AG10803 (cell line): Measurements from ENCODE around the gene GNB1.

ENCODE experiments used
- DNase-seq: peaks from one replicate; pipeline ENCODE4 v3.0.0; 2010; ENCODE audit warnings: low read depth
- H3K4me3 ChIP-seq: 2 replicates; pipeline ENCODE4 v1.5.1; 2011; ENCODE audit warnings: mild to moderate bottlenecking, low read length, control low read depth
- TF ChIP-seq, protein P1 (sequence below): conservative IDR thresholded peaks from 2 replicates; pipeline ENCODE4 v1.5.1; 2011; ENCODE audit warnings: mild to moderate bottlenecking, low read length, control low read depth, inconsistent platforms

Gene GNB1

DNA sequence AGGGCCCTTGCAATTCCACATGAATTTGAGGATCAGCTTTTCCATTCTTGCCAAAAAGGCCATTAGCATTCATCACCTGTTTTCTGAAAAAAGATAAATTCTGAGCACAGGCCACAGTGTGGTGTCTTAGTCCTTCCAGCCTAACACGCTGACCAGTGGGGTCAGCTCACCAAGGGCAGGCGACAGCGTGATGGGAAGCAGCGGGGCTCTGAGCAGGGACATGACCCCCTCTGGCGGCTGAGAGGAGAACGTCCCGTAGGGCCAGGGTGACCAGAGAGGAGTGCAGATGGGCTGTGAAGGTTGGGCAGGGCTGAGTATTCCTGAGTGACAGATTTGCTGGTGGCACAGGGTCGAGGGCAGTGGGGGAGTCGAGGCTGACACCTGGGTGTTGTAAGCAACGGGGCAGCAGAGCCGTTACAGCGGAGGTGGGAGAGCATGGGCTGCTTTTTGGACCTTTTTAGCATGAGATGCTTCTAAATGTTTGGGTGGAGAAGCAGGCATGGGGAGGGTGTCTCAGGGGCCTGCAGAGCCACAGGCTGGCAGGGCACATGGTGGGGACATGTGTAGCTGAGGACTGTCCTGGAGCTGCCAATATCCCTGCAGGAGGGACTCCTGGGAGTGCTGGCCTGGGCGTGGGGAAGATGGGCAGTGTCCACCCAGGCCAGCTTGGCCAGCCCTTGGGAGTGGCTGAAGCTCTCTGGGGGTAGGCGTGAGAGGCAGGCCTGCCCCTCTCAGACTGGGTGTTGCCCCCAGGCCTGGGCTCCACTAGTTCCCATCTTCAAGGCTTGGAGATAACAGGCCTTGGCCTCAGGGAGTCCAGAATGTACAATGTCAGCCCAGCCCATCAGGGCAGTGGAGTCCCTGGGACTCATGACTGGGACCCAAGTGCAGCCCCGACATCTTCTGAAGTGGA lies 15.6 kb upstream of the GNB1 start:
- TF ChIP-seq, protein P1, sequence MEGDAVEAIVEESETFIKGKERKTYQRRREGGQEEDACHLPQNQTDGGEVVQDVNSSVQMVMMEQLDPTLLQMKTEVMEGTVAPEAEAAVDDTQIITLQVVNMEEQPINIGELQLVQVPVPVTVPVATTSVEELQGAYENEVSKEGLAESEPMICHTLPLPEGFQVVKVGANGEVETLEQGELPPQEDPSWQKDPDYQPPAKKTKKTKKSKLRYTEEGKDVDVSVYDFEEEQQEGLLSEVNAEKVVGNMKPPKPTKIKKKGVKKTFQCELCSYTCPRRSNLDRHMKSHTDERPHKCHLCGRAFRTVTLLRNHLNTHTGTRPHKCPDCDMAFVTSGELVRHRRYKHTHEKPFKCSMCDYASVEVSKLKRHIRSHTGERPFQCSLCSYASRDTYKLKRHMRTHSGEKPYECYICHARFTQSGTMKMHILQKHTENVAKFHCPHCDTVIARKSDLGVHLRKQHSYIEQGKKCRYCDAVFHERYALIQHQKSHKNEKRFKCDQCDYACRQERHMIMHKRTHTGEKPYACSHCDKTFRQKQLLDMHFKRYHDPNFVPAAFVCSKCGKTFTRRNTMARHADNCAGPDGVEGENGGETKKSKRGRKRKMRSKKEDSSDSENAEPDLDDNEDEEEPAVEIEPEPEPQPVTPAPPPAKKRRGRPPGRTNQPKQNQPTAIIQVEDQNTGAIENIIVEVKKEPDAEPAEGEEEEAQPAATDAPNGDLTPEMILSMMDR, result peak; percentile 95
- no peak overlapping the region for H3K4me3 ChIP-seq
- peak; percentile 77 for DNase-seq

DNA sequence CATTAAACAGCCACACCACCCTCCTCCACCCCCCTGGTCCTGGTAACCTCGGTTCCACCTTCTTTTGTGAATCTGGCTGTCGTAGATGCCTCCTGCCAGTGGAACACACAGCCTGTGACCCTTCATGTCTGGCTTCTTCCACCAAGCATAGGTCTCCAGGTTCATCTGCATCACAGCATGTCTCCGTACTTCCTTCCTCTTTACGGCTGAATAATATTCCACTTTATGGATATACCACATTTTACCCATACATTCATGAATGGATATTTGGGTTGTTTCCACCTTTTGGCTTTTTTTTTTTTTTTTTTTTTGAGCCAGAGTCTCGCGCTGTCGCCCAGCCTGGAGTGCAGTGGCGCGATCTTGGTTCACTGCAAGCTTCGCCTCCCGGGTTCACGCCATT lies 12.3 kb upstream of the GNB1 start:
- TF ChIP-seq, protein P1, result no peak
- DNase-seq, result no peak
- no peak overlapping the region for H3K4me3 ChIP-seq

DNA sequence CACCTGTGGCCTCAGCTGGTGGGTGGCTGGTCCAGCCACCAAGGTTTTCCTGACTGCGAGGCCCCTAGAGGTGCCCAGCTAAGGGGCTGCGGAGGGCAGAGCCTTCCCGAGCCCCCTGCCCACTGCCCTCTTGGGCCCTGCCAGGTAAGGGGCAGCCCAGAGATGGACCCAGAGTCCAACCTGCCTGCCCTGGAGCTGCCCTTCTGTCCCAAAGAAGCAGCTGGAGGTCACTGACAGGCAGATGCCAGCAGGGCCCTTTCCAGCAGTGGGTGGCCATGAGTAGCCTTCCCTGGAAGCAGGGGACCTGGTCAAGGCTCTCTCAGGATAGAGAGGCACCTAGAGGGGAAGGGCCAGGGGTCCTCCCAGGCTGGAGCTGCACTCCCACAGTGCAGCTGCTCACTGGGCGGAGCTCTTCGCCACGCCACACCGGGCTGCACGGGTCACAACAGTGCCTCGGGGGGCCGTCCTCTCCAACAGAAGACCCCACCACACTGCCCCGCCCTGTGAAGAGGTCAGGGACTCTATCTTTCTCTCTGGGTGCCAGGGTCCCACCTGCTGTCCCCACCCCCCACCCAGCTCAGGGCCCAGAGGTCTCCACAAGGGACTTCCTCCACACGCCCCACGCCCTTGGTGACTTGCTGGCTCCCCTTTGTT lies 10.9 kb upstream of the GNB1 start:
- no peak for DNase-seq
- H3K4me3 ChIP-seq, result no peak overlapping the region
- TF ChIP-seq, protein P1, result no peak

DNA sequence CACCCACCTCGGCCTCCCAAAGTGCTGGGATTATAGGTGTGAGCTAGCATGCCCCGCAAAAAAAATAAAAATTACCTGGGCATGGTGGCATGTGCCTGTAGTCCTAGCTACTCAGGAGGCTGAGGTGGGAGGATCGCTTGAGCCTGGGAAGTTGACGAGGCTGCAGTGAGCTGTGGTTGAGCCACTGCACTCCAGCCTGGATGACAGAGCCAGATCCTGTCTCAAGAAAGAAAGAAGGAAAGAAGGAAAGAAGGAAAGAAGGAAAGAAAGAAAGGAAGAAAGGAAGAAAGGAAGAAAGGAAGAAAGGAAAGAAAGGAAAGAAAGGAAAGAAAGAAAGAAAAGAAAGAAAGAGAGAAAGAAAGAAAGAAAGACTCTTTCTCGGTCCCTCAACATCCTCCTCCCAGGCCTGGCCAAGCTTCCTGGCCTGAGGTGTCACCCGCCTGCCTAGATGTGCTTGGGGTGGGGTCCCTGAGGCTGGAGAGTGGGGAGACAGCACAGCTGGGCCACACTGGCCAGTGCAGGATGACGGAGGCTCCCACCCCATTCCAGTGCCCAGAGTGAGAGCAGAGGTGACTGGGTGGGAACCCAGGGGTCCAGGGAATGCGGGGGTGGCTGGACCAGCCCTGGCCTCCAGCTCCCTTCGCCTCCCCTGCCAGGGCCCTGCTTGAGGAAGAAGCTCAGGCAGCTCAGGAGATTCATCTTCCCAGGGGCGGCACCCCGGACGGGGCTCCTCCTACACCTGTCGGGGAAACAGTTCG lies 10.2 kb upstream of the GNB1 start:
- no peak for DNase-seq
- TF ChIP-seq, protein P1, result no peak

DNA sequence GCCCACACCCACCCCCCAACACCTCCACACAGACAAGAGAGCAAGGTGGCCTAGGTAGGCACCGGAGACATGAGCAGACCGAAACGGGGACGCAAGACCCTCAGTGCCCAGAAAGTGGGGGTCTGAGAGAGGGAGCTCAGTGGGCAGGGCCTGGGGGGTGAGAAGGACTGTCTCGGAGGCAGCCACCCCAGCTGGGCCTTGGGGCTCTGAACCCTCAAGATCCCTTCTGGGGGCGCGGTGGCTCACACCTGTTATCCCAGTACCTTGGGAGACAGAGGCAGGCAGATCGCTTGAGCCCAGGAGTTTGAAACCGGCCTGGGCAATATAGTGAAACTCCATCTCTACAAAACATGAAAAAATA lies 9.1 kb upstream of the GNB1 start:
- no peak for DNase-seq
- H3K4me3 ChIP-seq, result no peak overlapping the region
- TF ChIP-seq, protein P1, result no peak

More for the DNA sequence above, 10.2 kb upstream of the GNB1 start:
- H3K4me3 ChIP-seq, result no peak overlapping the region

DNA sequence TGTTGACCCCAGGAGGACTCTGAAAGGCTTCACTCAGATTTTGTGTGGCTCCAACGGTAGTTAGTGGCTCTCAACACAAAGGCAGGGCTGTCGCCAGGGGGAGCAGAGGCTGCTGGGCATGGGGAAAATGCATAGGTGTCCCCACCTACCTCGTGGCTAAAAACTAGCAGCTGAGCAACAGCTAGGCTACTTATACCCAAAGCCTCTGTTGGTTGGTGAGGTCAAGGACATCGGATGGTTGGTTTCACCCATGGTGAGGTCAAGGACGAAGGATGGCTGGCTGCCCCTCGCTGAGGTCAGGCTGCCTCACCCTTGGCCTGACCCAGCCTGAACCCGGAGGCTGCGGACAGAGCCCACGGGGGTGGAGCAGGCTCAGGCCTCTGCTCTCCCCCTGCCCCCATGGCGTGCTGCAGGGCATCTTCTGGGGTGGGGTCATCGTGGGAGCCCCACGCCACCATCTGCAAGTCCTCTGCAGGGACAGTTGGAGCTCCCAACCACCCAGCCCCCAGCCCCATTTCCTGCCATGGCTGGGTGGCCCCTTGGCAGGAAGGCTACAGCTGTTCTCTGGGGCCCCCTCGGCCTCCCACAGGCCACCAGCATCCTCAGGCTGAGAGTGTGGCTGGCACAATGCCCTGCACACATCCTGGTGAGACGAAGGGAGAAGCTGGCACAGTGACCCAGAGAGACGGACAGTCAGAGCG lies 8.5 kb upstream of the GNB1 start:
- TF ChIP-seq, protein P1, result no peak
- H3K4me3 ChIP-seq, result no peak overlapping the region
- no peak for DNase-seq
